ENCODE data around the gene BCKDHB. TPM values are rescaled to one million over a fixed set of nuclear protein-coding genes. Genes with fewer than 3 reads are reported as not detected.
"Not testable (repeated sequence)": the region's sequence is repeated elsewhere in the genome, so short reads cannot be mapped to it uniquely, and the experiment has no call there.

The BCKDHB gene
- total RNA-seq, 1 experiment from 2014 or later, result 29.7 TPM

GRCh38 chr6:80104520-80104919 lies 2.0 kb upstream of the BCKDHB start:
- Mint-ChIP-seq H3K4me1 (ENCODE audit: low read depth, unreplicated experiment) (peaks cover 16% of the 10 kb centered on the region), H3K27ac (ENCODE audit: unreplicated experiment) (no peak overlapping the region), H3K27me3 (ENCODE audit: insufficient read depth, unreplicated experiment) (peaks cover 2% of the 10 kb centered on the region), H3K9me3 (ENCODE audit: unreplicated experiment) (no peaks in the 10 kb centered on the region), H3K36me3 (ENCODE audit: insufficient read depth, unreplicated experiment) (no peaks in the 10 kb centered on the region), H3K4me3 (ENCODE audit: unreplicated experiment) (no peak overlapping the region)
- BruUV-seq (replicated peaks), result no TSS peak
- intact Hi-C loops (cut with micrococcal nuclease; ENCODE audit: unreplicated experiment), result loop anchor here (10.0 kb wide), 1 partner anchor 90 kb away; no protein-coding TSS in a partner anchor
- DNase-seq, result no peak
- POLR2A ChIA-PET, result no interaction called here
- CTCF ChIA-PET, result no interaction called here
- H3K9me3 ChIP-seq, result no peaks in the 10 kb centered on the region
- no peak for TF ChIP-seq CTCF (IDR thresholded peaks at IDR 0.05; ENCODE audit: insufficient read depth in 1 of 2, low read depth in 1 of 2, low read length in 1 of 2, severe bottlenecking in 1 of 2, unreplicated experiment in 1 of 2)
- peaks cover 6% of the 10 kb centered on the region for H3K4me1 ChIP-seq
- H3K27me3 ChIP-seq (replicated peaks; ENCODE audit: control insufficient read depth, insufficient read depth, low read length), result no peaks in the 10 kb centered on the region
- H3K36me3 ChIP-seq (ENCODE audit: control insufficient read depth, insufficient read depth, low read length), result no peaks in the 10 kb centered on the region
- no peak overlapping the region for H3K4me3 ChIP-seq (ENCODE audit: low read depth, low read length)

GRCh38 chr6:80105972-80106417 lies 476 bp upstream of the BCKDHB start:
- POLR2A ChIA-PET, result interaction anchor here (0.6 to 1.5 kb wide), 10 partner anchors 12 to 204 kb away, joined by 3 to 5 read pairs (median 4); partner anchors contain the start of gene TTK
- Mint-ChIP-seq H3K27me3 (ENCODE audit: insufficient read depth, unreplicated experiment) (no peaks in the 10 kb centered on the region), H3K36me3 (ENCODE audit: insufficient read depth, unreplicated experiment) (no peaks in the 10 kb centered on the region), H3K4me1 (ENCODE audit: low read depth, unreplicated experiment) (peaks cover 16% of the 10 kb centered on the region), H3K9me3 (ENCODE audit: unreplicated experiment) (no peaks in the 10 kb centered on the region), H3K4me3 (ENCODE audit: unreplicated experiment) (peak overlapping the region; percentile 93), H3K27ac (ENCODE audit: unreplicated experiment) (peak overlapping the region; percentile 83)
- no peak for DNase-seq
- Histone ChIP-seq H3K27me3 (replicated peaks; ENCODE audit: control insufficient read depth, insufficient read depth, low read length) (no peaks in the 10 kb centered on the region), H3K36me3 (ENCODE audit: control insufficient read depth, insufficient read depth, low read length) (no peaks in the 10 kb centered on the region), H3K4me3 (ENCODE audit: low read depth, low read length) (peak overlapping the region; percentile 34), H3K9me3 (no peaks in the 10 kb centered on the region), H3K4me1 (peaks cover 6% of the 10 kb centered on the region)
- no peak for TF ChIP-seq CTCF (IDR thresholded peaks at IDR 0.05; ENCODE audit: insufficient read depth in 1 of 2, low read depth in 1 of 2, low read length in 1 of 2, severe bottlenecking in 1 of 2, unreplicated experiment in 1 of 2)
- intact Hi-C loops (cut with micrococcal nuclease; ENCODE audit: unreplicated experiment), result loop anchor here (1.0 to 10.0 kb wide), 3 partner anchors 21 to 104 kb away; partner anchors contain the start of gene TTK
- BruUV-seq (replicated peaks), result TSS peak; percentile 75
- CTCF ChIA-PET, result interaction anchor here (0.7 to 1.0 kb wide), 4 partner anchors 23 to 1802 kb away, joined by 3 to 7 read pairs (median 4); no protein-coding TSS in a partner anchor

GRCh38 chr6:80122576-80122975 lies 16.1 kb downstream of the BCKDHB start:
- H3K27me3 ChIP-seq (replicated peaks; ENCODE audit: control insufficient read depth, insufficient read depth, low read length); H3K4me3 Mint-ChIP-seq (ENCODE audit: unreplicated experiment); H3K36me3 ChIP-seq (ENCODE audit: control insufficient read depth, insufficient read depth, low read length); H3K27me3 Mint-ChIP-seq (ENCODE audit: insufficient read depth, unreplicated experiment); POLR2A ChIA-PET; H3K27ac Mint-ChIP-seq (ENCODE audit: unreplicated experiment); intact Hi-C loops (cut with micrococcal nuclease; ENCODE audit: unreplicated experiment); CTCF ChIA-PET; H3K36me3 Mint-ChIP-seq (ENCODE audit: insufficient read depth, unreplicated experiment); BruUV-seq (replicated peaks); H3K4me3 ChIP-seq (ENCODE audit: low read depth, low read length); H3K9me3 ChIP-seq: not testable (repeated sequence)
- Mint-ChIP-seq H3K9me3 (ENCODE audit: unreplicated experiment) (peaks cover 32% of the 10 kb centered on the region), H3K4me1 (ENCODE audit: low read depth, unreplicated experiment) (peaks cover 24% of the 10 kb centered on the region)
- H3K4me1 ChIP-seq, result peaks cover 25% of the 10 kb centered on the region
- peak; percentile 36 to 37 for DNase-seq

All from Caco-2 (cell line).